22Rv1 (cell line): Measurements from ENCODE around the gene ARFGAP3.

Source experiments
- H3K27ac ChIP-seq: fragments of 450-650 bp; 2 replicates; pipeline ENCODE4 v1.5.1; 2017
- CTCF ChIP-seq: fragments of 450-650 bp; IDR thresholded peaks from 2 replicates; pipeline ENCODE4 v1.5.1; 2017; ENCODE audit warnings: mild to moderate bottlenecking
- ZFX ChIP-seq: fragments of 450-650 bp; IDR thresholded peaks from 2 replicates; pipeline ENCODE4 v1.6.1; 2017; ENCODE audit warnings: antibody characterized with exemption, borderline replicate concordance

Gene ARFGAP3

GRCh38 chr22:42803389-42803788 is 53.7 kb downstream of the ARFGAP3 start:
- TF ChIP-seq ZFX = no peak
- TF ChIP-seq CTCF = no peak
- H3K27ac ChIP-seq = peak overlapping the region; percentile 92

DNA sequence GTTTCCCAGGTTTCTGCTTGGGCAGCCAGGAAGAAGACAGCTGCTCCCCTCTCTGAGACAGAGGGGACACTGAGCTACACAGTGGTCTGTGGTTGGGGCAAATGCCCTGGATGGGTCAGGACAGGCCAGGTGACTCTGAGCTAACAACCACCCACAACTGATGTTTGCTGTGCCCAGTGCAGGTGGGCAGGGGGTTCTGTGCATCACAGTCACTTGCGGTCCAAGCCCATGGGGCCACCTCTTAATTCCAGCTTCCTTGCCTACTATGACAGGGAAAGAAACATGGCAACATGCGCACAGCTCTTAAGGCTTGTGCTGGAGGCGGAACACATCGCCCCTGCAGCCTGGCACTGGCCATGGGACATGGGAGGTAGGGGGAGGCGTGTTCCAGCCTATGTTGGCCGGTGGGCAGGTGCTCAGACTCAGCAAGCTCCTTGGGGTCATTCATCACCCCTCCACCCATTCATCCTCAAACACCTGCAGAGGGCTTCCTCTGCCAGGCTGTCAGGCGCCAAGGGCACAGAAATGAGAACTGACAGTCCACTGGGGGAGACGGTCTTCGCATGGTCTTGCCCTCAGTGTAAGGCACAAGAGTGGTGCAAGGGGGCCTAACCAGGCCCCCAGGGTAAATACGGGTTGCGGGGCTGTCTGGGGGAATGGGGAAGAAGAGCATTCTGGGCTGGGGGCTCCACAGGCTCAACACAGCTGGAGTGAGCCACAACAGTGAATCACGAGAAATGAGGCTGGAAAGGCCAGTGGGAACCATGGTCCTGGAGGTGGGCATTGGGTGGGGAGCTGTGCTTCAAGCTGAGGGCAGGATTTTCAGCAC is 55.6 kb downstream of the ARFGAP3 start:
- H3K27ac ChIP-seq = peak overlapping the region; percentile 22; the same call in 1 of the 2 replicates
- TF ChIP-seq ZFX = no peak
- TF ChIP-seq CTCF = no peak

GRCh38 chr22:42800451-42801251 is 56.4 kb downstream of the ARFGAP3 start:
- TF ChIP-seq CTCF = no peak
- no peak for TF ChIP-seq ZFX
- peak overlapping the region; percentile 22; the same call in 1 of the 2 replicates for H3K27ac ChIP-seq

GRCh38 chr22:42799461-42800405 is 57.3 kb downstream of the ARFGAP3 start:
- H3K27ac ChIP-seq = no peak overlapping the region
- TF ChIP-seq ZFX (no peak), CTCF (no peak)

DNA sequence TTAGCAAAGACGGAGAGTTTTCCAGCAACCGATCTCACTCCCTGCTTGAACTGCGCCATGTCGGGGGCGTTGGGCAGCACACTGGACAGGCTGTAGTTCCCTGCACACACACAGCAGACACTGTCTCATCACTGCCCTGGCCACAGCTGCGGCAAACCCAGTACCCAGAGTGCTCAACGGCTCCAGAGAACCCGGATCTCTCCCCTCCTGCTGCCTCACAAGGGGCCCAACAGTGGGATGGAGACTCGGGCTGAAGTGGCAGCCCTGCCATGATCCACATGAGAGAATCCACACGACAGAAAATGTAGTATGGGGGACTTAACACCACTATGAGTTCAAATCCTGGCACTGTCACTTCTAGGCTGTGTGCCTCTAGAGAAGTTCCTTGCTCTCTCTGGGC is 58.0 kb downstream of the ARFGAP3 start:
- TF ChIP-seq CTCF (no peak), ZFX (no peak)
- no peak overlapping the region for H3K27ac ChIP-seq

DNA sequence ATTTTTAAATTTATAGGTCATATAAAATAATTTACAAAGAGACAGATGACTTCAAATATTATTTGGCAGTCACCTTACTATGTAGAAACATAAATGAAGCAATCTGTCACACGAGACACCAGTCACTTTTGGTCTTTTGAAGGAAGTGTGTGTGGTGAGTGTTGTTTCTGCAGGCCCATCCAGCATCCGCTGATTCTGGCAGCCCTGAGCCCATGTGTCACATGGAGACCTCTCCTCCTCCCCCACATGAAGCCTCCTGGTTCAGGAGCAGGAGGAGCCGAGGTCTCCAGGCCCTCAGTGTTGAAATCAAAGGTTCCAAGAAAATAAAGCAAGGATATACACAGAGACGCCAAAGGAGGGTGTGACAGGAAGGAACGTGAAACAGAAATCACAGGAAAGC is 60.1 kb downstream of the ARFGAP3 start:
- no peak for TF ChIP-seq CTCF
- no peak for TF ChIP-seq ZFX
- no peak overlapping the region for H3K27ac ChIP-seq
